HFF-Myc (cell line): ENCODE results near the gene POLA2.

Experiments used
- DNase-seq: peaks from one replicate; pipeline ENCODE4 v3.0.0-alpha.2; 2011; ENCODE audit warnings: low read depth; ENCODE audit errors: extremely low read depth
- H3K4me3 ChIP-seq: replicated peaks from 2 replicates; pipeline ENCODE4 v1.5.1; 2011; ENCODE audit warnings: low read depth, mild to moderate bottlenecking, control low read depth, low read length
- TF ChIP-seq, protein P1 (sequence below): IDR thresholded peaks from 2 replicates; pipeline ENCODE4 v1.5.1; 2012; ENCODE audit warnings: mild to moderate bottlenecking, low read depth, low read length, control low read depth; ENCODE audit errors: missing control alignments

Gene POLA2, protein sequence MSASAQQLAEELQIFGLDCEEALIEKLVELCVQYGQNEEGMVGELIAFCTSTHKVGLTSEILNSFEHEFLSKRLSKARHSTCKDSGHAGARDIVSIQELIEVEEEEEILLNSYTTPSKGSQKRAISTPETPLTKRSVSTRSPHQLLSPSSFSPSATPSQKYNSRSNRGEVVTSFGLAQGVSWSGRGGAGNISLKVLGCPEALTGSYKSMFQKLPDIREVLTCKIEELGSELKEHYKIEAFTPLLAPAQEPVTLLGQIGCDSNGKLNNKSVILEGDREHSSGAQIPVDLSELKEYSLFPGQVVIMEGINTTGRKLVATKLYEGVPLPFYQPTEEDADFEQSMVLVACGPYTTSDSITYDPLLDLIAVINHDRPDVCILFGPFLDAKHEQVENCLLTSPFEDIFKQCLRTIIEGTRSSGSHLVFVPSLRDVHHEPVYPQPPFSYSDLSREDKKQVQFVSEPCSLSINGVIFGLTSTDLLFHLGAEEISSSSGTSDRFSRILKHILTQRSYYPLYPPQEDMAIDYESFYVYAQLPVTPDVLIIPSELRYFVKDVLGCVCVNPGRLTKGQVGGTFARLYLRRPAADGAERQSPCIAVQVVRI

DNA sequence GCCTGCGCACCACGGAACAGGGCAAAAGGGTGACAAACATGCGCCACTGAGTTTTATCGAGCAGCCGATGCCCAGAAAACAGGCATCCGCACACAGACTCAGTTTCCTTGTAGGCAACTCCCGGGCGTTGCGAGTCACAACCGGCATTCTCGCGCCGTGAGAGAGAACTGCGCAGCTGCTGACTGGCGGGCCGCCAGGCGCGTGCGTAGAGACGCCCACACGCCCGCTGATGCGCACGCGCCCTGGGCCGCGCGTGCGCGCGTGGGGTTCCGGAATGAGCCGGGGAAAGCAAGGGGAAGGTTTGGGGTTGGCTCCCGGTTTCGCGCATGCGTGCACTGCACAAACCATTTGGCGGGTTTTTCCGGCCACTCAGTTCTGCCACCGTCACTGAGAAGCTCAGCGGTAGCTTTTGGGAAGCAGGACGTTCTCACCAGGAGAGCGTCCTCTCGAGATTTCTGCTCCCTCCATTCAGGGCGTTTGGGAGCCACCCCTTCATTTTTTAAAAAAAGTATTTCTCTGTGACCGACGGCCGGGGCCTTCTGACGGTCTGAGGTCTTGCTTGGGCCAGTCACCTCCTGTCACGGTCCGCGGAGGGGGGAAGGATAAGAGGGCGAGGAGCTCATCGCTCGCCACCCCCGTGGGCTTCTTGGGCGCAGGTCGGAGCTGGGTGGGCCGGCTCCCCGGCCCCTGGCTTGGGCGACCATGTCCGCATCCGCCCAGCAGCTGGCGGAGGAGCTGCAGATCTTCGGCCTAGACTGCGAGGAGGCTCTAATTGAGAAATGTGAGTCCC, at the start of gene POLA2:
Gene POLA2 (plus strand): TSS at position 372 of the 790 bp plus-strand sequence. CDS start 331 bp downstream, at position 703.
- TF ChIP-seq, protein P1, sequence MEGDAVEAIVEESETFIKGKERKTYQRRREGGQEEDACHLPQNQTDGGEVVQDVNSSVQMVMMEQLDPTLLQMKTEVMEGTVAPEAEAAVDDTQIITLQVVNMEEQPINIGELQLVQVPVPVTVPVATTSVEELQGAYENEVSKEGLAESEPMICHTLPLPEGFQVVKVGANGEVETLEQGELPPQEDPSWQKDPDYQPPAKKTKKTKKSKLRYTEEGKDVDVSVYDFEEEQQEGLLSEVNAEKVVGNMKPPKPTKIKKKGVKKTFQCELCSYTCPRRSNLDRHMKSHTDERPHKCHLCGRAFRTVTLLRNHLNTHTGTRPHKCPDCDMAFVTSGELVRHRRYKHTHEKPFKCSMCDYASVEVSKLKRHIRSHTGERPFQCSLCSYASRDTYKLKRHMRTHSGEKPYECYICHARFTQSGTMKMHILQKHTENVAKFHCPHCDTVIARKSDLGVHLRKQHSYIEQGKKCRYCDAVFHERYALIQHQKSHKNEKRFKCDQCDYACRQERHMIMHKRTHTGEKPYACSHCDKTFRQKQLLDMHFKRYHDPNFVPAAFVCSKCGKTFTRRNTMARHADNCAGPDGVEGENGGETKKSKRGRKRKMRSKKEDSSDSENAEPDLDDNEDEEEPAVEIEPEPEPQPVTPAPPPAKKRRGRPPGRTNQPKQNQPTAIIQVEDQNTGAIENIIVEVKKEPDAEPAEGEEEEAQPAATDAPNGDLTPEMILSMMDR, result no peak
- DNase-seq, result peak; percentile 86
- peak within 1 kb of the TSS; percentile 90 for H3K4me3 ChIP-seq

DNA sequence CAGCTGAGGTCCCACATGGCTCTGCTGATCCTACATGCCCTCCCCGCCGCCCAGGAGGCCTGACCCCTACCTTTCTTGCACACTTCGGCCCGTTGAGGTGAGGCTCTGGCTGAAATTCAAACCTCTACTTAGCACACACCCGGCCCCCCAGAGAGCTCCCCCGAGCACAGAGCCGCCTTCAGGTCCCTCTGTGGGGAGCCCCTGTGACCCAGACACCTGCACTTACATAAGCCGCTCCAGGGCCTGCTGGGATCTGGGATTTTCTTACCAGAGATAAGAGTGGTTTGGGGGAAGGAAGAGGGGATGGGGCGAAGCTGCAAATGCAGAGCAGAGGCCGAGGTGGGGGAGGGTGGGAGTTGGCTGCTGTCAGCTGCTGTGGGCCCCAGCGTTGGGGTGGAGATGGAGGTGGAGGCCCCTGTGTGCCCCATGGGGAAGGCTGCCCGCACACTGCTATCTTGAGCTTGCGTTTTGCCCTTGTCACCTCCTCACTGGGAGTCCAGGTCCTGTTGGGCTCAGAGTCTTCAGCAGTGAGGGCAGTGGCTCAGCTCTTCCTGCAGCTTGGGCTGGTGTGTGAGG, 49.4 kb upstream of the POLA2 start:
- TF ChIP-seq, protein P1, result no peak
- no peak for DNase-seq
- H3K4me3 ChIP-seq, result no peak overlapping the region

DNA sequence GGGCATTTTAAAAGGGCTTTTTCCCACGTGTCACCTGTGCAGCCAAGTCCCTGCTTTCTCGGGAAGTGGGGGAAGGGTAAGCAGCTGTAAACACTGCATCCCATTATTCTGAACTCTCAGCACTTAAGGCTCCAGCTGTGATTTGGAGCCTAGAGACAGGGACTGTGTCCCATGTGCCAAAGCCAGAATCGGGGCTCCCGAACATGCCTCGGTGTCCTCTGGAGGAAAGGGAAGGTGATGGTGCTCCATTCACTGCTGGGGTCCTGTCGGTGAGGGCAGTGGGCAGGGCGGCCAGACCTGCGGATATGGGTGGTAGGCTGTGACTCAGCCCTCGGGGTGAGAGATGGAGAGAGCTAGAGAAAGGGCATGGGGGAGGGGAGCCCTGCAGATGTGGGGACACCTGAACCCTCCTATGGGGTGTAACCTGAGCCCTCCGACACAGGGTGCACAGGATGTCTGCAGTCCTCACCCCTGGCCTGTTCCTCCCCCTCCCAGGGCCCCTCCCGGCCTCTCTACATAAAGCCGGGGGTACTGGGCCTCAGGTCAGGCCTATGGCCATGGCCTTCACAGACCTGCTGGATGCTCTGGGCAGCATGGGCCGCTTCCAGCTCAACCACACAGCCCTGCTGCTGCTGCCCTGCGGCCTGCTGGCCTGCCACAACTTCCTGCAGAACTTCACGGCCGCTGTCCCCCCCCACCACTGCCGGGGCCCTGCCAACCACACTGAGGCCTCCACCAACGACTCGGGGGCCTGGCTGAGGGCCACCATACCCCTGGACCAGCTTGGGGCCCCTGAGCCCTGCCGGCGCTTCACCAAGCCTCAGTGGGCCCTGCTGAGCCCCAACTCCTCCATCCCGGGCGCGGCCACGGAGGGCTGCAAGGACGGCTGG, 48.2 kb upstream of the POLA2 start:
- TF ChIP-seq, protein P1, result no peak
- no peak for DNase-seq
- no peak overlapping the region for H3K4me3 ChIP-seq

DNA sequence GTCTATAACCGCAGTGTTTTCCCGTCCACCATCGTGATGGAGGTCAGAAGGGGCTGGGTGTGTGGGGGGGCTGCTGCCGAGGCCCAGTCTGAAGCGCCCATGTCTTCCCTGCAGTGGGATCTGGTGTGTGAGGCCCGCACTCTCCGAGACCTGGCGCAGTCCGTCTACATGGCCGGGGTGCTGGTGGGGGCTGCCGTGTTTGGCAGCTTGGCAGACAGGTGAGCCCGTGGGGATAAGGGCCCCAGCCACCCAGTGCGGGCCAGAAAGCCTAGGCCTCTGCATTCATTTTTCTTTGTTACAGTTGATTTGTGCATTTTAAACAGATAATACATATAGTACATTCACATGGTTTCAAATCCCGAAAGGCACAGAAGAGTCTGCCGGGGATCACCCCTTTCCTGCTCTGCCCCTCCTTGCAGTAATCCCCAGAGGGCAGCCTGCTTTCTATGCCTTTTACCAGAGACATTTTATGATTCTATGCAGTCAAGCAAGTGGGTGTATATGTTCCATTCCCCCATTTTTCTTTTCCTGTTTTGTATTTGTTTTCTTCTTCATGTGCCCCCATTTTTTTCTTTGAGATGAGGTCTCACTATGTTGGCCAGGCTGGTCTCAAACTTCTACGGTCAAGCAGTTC, 47.4 kb upstream of the POLA2 start:
- DNase-seq, result no peak
- H3K4me3 ChIP-seq, result no peak overlapping the region
- TF ChIP-seq, protein P1, result no peak

DNA sequence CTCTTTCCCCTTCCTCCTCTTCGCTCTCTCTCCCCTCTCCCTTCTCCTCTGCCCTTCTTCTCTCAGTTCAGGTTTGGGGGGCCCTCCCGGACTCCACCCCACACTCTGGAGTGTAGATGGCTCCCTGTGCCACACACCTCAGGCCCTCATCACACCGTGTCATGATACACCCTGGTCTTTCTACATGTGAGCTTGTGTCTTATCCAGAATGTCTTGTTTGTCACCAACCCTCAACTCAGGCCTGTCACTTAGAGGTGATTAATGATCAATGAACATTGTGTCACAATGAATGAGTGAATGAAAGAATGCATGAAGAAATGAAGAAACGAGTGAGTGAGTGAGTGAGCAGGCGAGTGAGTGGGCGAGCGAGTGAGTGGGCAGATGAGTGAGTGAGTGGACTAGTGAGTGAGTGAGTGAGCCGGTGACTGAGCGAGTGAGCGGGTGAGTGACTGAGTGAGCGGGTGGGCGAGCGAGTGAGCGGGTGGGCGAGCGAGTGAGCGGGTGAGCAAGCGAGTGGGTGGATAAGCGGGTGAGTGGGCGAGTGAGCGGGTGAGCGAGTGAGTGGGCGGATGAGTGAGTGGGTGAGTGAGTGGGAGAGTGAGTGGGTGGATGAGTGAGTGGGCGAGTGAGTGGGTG, 46.2 kb upstream of the POLA2 start:
- TF ChIP-seq, protein P1, result no peak
- DNase-seq, result no peak
- H3K4me3 ChIP-seq, result no peak overlapping the region
